Activated T-cell treated with anti-CD3 and anti-CD28 coated beads for 1 hour (primary cell): ENCODE measurements around the gene SLC5A10.

Experiments used
- DNase-seq: peaks from one replicate; pipeline ENCODE4 v3.0.0-alpha.2; 2020; ENCODE audit warnings: low read depth

SLC5A10 gene

DNA sequence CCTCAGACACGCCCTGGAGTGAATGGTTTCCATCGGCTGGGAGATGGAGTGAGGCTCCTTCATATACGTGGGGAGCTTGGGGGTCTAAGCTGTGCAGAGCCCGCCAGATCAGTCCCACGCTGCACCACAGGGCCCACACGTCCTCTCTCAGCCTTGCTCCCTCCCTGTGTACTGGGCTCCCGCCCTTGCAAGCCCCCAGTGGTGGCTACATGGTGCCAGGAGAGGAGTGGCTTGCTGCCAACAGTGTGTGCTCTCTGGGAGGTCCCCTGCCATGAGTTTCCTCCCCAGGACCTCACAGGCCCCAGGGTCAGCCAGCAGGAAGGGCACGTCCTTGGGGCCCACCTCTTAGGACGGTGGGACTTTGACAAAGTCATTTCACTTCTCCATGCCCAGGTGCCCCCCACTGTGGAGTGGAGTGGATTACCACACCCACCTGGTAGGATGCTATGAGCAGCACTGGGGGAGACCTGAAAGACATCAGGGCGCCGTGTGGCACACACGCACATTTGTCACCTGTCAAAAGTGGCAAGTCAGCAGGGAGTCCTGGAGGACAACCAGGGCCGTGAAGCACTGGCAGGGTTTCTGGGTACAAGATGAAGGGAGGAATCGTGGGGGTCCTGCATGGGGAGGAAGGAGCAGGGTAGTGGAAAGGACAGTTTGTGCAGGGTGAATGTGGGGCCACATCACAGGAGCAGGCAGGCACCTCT lies 13.7 kb downstream of the SLC5A10 start:
- no peak for DNase-seq

DNA sequence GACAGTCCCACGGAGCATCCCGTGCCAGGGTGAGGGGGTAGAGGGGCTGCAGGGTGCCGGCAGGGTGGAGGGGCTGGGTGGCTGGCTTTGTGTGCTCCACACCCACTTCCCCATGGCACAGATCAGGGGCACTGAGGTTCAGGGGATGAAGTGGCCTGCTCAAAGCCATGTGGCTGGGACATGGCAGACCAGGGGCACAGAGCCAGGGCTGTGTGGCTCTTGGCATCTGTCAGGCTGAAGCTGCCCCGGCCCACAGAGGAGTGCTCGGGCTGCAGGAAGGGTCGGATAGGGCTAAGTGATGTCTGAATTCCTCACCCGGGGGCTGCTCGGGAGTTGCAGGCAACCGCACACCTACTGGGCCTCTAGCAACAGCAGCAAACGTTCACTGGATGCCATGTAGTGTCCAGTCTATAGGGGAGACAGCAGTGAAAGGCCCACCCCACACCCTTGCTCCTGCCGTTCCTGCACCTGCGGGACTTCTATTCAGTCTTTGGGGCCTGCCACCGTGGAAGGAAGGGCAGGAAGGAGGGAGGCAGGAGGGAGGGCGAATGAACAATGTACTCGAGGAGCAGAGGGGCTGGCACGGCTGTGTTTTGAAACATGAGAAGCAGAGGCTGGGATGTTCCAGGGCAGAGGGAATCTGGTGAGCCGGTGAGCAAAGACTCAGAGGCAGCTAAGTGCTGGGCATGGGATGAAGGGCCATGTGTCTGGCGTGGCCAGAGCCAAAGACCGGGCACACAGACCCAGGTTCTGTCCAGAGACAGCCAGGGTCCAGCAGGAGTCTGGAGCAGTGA lies 15.1 kb downstream of the SLC5A10 start:
- DNase-seq = no peak

GRCh38 chr17:18967916-18968315 lies 16.0 kb downstream of the SLC5A10 start:
- no peak for DNase-seq

- DNase-seq = no peak
These were observed 16.4 kb downstream of the SLC5A10 start for GRCh38 chr17:18968345-18968744.

DNA sequence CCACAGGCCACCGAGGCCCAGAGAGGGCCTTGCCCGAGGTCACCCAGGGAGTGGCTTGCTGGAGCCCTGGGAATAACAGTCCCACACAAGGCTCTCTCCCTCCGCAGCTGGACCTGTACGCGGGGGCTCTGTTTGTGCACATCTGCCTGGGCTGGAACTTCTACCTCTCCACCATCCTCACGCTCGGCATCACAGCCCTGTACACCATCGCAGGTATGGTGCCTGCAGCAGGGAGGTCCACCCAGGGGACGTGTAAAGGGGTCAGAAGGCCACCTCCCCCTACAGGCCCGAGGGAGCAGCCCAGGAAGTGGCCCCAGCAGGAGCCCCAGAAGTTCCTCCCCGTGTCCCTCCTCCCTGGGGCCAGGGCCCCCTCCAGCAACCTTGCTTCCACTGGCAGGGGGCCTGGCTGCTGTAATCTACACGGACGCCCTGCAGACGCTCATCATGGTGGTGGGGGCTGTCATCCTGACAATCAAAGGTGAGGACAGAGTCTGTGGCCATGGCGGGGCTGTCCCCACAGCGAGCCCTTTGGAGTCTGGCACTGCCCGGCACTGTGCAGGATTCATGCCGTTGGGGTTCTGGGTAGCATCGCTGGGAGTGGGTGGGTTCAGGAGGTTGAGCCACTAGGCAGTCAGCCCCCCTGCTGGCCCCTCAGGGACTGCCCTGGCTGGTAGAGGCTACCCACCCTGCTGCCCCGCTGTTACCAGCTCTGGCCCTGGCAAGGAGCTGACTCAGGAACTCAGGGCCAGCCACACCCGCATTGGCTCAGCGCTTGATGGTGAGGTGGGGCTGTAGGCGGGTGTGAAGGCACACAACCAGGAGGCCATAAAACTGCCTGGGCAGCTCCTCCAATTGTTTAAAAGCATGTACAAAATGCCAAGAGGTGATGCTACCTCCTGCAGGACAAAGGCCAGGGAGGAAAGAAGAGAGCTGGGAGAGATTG lies 17.3 kb downstream of the SLC5A10 start:
- no peak for DNase-seq

- no peak for DNase-seq
These were observed 18.9 kb downstream of the SLC5A10 start for GRCh38 chr17:18970582-18971480.

GRCh38 chr17:18971801-18972200 lies 19.8 kb downstream of the SLC5A10 start:
- DNase-seq = no peak

DNA sequence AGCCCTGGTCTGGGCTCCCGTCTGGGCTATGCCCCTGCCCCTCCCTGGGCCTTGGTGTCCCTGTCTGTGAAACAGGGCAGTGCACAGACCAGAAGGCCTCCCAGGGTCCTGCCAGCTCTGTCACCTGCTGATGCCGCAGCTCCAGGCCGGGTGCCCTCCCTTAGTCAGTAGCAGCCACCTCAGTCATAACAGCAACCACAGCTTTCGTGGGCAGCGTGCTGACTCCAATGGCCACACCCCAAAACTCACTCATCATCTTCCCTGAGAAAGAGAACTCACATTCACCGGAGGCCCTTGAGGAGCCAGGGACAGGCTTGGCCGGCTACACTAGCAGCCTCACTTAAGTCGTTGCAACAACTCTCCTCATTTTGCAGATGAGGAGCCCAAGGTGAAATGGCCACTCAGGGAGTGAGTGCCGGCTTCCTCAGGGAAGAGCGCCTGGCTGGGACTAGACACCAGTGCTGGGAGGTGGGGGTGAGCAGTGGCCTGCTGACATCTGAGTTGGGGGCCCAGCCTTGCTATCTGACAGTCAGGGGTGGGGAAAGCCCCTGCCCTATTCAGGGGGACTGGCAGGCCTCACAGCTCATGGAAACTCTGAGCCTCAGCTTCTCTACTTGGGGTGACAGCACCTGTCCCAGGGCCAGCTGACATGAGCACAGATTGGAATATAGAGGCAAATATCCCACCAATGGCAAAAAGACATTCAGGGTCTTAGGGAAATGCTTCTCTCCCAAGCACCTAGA lies 22.6 kb downstream of the SLC5A10 start:
- DNase-seq = no peak

DNA sequence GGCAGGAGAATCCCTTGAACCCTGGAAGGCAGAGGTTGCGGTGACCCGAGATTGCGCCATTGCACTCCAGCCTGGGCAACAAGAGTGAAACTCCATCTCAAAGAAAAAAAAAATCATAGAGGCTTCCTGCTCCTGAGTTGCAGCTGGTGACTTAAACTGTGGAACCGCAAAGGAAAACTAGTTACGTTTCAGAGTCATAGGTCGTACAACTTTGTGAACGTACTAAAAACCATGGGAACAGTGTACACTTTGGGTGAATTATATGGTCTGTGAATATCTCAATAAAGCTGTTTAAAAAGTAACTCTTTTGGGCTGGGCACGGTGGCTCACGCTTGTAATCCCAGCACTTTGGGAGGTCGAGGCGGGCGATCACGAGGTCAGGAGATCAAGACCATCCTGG lies 23.6 kb downstream of the SLC5A10 start:
- DNase-seq = no peak

GRCh38 chr17:18976201-18976600 lies 24.2 kb downstream of the SLC5A10 start:
- DNase-seq = no peak

- no peak for DNase-seq
These were observed 25.1 kb downstream of the SLC5A10 start for GRCh38 chr17:18977021-18977420.

DNA sequence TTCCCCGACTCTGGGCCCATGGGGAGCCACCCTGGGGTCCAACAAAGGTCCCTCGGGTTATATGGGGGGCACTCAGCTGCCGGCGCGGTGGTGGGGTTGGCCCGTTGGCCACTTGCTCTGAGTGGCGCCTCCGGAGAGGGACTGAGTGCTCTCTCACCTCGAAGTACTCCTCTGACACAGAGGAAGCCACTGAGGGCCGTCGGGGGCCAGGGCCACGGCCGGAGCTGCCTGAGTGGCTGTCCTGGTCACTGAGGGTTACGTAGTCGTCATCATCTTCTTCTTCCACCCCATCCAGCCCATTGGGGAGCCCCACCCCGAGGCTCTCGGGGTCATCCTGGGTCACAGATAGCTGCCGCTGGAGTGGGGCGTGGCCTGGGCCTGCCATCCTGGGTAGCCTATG lies 25.7 kb downstream of the SLC5A10 start:
- no peak for DNase-seq

- DNase-seq = no peak
These were observed 26.1 kb downstream of the SLC5A10 start for GRCh38 chr17:18978050-18978449.

DNA sequence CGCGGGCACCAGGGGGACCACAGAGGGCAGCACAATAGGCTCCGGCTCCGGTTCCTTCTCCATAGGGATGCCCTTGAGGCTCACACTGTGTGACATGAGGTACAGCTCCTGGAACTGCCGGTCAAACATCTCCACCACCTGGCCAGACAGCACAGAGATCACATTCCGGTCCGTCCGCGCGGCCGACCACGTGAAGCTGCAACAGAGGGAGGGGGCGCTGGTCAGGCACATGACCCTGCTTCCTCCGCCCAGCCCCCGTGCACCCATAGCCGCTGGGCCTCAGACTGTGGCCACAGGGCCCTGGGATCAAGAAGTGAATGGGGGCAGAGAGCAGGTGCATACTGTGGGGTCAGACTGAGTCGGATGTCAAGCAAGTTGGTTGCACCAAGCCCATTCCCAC lies 26.7 kb downstream of the SLC5A10 start:
- DNase-seq = no peak

DNA sequence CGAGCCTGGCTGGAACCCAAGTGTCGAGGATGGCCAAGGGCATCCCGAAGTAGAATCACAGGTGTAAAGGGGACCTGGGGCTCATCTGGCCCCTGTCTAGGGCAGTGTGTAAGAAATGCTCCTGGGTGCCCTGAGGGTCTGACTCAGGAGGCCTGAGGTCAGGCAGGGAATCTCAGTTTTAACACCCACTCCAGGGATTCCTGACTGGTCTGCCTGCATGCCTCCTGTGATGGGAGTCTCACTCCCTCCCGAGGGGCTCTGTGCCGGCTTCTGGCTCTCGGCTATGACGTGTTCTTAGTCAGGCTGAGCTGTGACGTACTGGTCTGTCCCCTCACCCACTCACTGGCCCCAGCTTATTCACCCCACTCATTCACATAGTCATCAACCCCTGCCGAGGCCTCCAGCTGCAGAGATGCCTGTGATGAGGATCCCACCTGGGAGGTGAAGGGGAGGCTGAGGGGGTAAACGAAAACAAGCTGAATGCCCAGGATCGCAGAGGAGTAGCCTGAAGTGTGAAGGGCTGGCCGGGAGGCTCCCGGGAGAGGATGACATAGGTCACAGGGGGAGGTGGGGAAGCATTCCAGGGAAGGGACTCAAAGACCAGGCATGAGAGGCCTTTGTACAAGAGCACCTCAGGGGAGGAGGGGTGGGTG lies 28.8 kb downstream of the SLC5A10 start:
- no peak for DNase-seq

- DNase-seq = no peak
These were observed 29.3 kb downstream of the SLC5A10 start for GRCh38 chr17:18981335-18981641.

DNA sequence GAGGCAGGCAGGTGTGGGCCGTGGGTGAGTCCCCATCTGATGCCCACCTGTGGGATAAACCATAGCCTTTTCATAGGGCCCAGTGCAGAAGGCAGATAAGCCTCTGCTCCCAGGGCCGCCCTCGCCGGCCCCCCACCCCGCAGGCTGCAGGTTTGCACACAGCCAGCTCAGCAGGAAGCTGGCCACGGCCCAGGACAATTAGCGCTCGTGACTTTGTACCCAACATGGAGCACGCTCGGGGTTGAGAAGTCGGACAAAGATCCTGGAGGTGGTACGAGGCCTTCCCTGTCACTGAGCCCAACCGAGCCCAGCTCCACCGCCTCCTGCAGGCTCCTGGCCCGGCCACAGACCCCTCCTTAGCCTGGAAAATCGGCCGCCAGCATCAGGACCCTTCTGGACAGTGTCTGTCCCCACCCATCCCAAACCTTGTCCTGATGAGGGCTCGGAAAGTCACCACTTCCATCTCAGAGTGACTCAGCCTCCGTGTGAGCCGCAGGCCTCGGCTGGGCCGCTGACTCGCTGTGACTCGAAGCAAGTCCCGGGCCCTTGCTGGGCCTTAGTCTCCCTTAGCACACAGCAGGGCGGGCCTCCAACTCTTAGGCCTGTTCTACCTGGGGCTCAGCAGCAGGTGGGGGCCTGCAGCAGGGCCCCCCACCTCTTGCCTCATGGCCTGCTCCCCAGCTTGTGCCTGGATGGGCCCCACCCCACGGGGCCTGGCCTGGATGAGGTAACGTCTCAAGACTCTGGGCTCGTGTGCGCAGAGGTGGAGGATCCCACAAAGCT lies 29.9 kb downstream of the SLC5A10 start:
- no peak for DNase-seq

DNA sequence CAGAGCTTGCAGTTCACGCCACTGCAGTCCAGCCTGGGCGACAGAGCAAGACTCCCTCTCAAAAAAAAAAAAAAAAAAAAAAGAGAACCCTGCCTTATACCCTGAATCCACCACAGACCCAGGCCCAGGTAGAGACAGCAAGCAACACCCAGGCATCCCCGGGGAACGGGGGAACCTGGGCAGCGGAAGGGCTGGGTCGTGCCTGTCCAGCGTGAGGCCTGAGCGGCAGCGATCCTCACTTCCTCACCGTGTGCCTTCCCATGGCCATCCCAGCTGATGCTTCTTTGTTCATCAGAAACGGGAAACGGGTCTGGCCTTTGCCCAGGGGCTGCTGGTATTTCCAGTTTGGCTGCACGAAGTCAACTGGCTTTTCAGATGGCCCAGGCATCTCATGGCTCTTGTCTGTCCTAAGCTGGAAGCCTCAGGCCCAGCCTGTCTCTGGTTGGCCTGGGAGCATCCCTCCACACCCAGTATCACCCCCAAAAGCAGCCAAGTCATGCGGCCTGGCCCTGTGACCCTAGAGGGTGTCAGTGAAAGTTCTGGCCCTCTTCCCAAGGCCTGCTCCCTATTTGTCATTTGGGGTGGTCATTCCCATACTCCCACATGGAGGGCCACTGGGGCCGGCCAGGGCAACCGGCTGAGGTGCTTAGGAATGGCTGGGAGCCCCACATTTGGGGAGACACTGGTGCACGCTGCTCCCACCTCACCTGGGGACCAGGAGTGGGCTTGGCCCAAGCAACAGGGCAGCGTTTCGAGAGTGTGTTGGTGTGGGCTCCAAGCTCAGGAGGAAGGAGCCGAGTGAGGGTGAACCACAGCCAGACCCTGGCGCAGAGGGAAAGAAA lies 32.5 kb downstream of the SLC5A10 start:
- no peak for DNase-seq

DNA sequence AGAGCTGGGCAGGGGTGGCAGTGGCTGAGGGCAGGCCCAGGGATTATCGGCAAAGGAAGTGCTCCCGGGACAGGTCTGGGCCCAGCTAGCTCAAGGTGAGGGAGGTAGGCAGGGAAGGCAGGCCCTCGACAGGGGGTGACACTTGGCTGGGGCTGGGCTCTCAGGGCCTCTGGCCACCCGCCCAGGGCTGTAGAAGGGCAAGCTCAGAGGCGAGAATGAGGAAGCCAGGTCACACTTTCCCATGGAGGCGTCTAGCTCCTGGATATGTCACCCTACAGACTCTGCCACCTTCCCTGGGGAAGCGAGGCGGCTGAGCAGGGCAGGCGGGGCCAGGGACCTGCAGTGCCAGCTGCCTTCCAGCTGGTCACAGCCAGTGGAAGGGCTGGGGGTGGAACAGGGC lies 33.5 kb downstream of the SLC5A10 start:
- DNase-seq = no peak
